Central memory CD8-positive, alpha-beta T cell (primary cell): ENCODE results near the gene XYLT1.
"Not testable (repeated sequence)": the region's sequence is repeated elsewhere in the genome, so short reads cannot be mapped to it uniquely, and the experiment has no call there.

Source experiments
- ATAC-seq: fragments of 150-1000 bp; cut with Tn5 transposase; replicated peaks from 2 replicates; pipeline ENCODE4 v1.10.0; 2022; ENCODE audit warnings: mild to moderate bottlenecking, moderate FRiP score, moderate number of reproducible peaks; ENCODE audit not compliant: poor library complexity, severe bottlenecking; ENCODE audit errors: extremely low read depth
- DNase-seq, 2 donors: peaks; one replicate each; pipeline ENCODE4 v3.0.0; 2021; ENCODE audit warnings: low spot score in 2 of 2
- H3K27ac Mint-ChIP-seq: one replicate; pipeline ENCODE4 v1.8.0; 2022; ENCODE audit warnings: low read depth, mild to moderate bottlenecking, moderate library complexity, mixed read lengths
- H3K27me3 Mint-ChIP-seq: one replicate; pipeline ENCODE4 v1.8.0; 2022; ENCODE audit warnings: mixed read lengths
- H3K36me3 Mint-ChIP-seq: one replicate; pipeline ENCODE4 v1.8.0; 2022; ENCODE audit warnings: mild to moderate bottlenecking, moderate library complexity, mixed read lengths; ENCODE audit not compliant: insufficient read depth
- H3K4me1 Mint-ChIP-seq: one replicate; pipeline ENCODE4 v1.8.0; 2022; ENCODE audit warnings: mixed read lengths
- H3K4me3 Mint-ChIP-seq: one replicate; pipeline ENCODE4 v1.8.0; 2022; ENCODE audit warnings: mild to moderate bottlenecking, moderate library complexity, mixed read lengths
- H3K9me3 Mint-ChIP-seq: one replicate; pipeline ENCODE4 v1.8.0; 2022; ENCODE audit warnings: mixed read lengths

Gene XYLT1, protein sequence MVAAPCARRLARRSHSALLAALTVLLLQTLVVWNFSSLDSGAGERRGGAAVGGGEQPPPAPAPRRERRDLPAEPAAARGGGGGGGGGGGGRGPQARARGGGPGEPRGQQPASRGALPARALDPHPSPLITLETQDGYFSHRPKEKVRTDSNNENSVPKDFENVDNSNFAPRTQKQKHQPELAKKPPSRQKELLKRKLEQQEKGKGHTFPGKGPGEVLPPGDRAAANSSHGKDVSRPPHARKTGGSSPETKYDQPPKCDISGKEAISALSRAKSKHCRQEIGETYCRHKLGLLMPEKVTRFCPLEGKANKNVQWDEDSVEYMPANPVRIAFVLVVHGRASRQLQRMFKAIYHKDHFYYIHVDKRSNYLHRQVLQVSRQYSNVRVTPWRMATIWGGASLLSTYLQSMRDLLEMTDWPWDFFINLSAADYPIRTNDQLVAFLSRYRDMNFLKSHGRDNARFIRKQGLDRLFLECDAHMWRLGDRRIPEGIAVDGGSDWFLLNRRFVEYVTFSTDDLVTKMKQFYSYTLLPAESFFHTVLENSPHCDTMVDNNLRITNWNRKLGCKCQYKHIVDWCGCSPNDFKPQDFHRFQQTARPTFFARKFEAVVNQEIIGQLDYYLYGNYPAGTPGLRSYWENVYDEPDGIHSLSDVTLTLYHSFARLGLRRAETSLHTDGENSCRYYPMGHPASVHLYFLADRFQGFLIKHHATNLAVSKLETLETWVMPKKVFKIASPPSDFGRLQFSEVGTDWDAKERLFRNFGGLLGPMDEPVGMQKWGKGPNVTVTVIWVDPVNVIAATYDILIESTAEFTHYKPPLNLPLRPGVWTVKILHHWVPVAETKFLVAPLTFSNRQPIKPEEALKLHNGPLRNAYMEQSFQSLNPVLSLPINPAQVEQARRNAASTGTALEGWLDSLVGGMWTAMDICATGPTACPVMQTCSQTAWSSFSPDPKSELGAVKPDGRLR

DNA sequence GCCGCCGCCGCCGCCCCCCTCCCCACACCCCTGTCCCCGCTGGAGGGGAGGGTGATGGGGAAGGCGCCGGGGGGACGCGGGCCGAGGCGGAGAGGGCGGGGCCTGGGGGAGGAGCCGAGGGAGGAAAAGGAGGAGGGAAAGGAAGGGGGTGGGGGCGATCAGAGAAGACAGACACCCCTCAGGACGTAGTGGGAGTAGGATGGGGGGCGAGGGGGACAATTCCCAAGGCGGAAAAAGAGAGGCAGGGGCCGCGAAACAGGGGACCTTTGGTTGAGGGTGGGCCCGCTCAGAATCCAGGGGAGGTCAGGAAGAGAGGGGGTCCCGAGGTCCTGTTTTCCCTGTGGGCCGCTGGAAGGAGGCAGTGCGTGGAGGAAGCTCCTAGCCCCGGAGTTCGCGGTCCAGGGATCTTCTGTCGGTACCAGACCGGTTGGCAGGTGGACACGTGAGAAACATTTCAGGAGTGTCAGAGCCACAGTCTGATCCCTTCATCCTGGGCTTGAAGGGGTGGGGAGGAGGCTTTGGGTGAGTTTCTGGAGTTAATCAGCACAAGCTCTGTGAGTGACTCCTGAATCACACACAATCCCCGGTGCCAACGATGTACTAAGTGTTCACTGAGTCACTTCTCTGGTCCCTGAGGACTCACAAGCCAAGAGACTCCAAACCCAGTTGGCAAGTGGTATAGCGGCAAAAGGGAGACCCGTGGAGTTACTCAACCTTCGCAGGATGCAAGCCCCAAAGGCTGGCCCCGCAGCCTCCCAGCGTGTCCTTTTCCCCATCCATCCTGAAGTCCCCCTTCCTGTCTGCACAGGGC is at the start of gene XYLT1:
Gene XYLT1, minus strand, starts transcription at position 53 of the 811 bp plus-strand sequence. CDS start 164 bp downstream, outside the sequence.
- no peak for DNase-seq
- Mint-ChIP-seq H3K36me3 (peaks cover 27% of the 10 kb centered on the region), H3K4me3 (peak within 1 kb of the TSS; percentile 83), H3K27ac (peak within 1 kb of the TSS; percentile 88), H3K4me1 (peaks cover 48% of the 10 kb centered on the region), H3K9me3 (no peaks in the 10 kb centered on the region), H3K27me3 (no peaks in the 10 kb centered on the region)
- peak; percentile 14 for ATAC-seq

DNA sequence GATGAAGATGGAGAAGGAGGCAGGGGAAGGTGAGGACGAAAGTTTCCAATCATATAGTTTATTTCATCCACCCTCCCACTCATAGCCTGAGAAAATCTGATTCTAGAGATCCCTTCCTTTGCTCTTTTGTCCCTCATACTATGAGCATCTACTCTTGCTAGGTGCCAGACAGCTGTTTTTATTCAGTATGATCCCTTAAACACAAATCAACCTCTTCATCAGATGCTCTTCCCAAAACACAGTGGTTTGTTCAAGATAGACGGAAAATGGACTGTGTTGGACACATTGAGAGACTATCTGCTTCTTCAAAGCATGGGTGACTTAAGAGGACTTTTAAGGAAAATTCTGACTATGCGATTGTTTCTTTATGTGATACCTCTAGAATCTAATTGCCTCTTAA is 49.4 kb upstream of the XYLT1 start:
- Mint-ChIP-seq H3K4me3 (no peak overlapping the region), H3K27me3 (peaks cover 44% of the 10 kb centered on the region), H3K36me3 (peaks cover 1% of the 10 kb centered on the region), H3K4me1 (no peaks in the 10 kb centered on the region), H3K9me3 (no peaks in the 10 kb centered on the region), H3K27ac (no peak overlapping the region)
- DNase-seq (no peak), ATAC-seq (no peak)

DNA sequence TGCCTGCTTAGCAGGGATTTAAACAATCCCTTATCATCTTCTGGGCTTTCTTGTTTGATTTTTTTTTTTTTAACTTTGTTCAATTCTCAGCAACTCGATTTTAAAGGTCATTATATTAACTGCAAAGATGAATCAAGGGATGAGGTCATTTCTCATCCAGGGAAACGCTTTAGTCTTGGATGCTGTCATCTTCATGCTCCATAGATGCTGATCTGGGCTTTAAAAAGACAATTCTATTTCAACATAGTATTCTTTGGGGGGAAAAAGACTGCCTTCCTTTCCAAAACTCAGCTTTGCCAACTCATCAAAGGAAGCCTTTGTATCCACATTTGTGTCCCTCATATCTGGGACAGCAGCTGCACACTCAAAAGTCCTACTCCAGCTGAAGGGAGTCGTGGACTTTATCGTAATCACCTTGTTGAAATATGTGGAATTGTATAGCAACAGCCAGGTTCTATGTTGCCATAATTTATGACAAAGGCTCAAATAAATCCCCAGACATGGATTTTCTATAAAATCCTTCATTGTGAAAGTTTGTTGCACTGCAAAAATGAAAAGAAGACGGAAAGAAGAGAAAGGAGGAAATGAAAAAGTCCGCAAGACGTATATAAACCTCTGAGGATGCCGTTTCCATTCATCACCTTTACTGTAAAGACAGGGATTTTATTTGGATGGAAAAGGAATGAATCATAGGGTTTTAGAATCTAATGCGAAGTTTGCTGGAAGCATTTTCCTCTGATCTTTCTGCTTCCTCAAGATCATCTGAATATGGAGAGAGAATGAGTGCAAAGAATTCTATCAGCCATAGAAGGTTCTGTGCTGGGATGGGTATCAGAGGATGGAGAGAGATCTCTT is 48.6 kb upstream of the XYLT1 start:
- Mint-ChIP-seq H3K27ac (no peak overlapping the region), H3K27me3 (peaks cover 48% of the 10 kb centered on the region), H3K36me3 (peaks cover 1% of the 10 kb centered on the region), H3K4me3 (no peak overlapping the region), H3K4me1 (no peaks in the 10 kb centered on the region), H3K9me3 (no peaks in the 10 kb centered on the region)
- no peak for DNase-seq
- no peak for ATAC-seq

DNA sequence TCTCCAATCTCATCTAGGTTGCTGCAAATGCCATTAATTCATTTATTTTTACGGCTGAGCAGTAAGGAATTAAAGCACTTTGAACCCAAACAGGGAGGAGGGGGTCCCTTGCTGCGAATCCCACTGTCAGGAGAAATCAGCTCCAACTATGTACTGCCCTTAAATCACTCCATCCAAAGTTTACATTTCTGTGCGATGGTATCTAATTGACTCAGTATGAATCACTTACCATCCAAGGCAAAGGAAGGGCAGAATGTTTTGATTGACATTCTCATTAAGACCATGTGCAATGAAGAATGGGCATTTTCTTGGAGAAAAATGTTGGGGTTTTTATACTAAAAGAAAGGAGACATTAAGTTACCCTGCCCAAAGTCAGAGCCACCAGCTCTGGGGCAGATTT is 47.7 kb upstream of the XYLT1 start:
- Mint-ChIP-seq H3K36me3 (peaks cover 1% of the 10 kb centered on the region), H3K27ac (no peak overlapping the region)
- no peak for ATAC-seq

DNA sequence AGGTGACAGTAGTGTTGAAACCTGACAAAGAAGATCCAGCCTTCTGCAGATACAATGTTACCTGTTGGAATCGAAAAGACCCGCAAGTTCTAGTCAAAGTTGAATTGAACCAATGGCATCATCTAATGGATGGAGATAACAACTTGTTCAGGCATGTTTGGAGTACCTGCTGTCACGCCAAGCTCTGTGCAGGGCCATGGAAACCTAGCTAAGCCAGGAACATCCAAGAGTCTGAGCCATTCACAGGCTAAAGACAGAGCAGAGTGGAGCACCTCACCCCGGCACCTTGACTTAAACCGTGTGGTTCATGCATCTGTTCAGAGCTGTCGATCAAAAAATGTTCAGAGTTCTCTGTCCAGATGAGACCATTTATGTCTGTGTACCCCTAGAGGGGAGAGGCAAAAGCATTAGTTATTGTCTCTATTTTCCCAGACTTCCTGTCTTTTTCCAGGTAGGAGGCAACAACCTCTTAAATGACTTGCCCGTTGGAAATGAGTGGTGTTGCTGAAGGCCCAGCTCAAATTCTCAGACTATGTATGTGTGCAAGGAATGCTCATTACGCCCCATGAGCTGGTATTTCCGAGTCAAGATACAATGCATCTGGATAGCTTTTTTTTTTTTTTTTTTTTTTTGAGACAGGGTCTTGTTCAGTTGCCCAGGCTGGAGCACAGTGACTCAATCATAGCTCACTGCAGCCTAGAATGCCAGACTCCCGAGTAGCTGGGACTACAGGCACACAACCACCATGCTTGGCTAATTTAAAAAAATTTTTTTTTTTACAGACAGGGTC is 44.9 kb upstream of the XYLT1 start:
- peaks cover 1% of the 10 kb centered on the region for H3K36me3 Mint-ChIP-seq
- peaks cover 70% of the 10 kb centered on the region for H3K27me3 Mint-ChIP-seq
- H3K9me3 Mint-ChIP-seq, result no peaks in the 10 kb centered on the region
- no peaks in the 10 kb centered on the region for H3K4me1 Mint-ChIP-seq
- DNase-seq (no peak), ATAC-seq (no peak)
- H3K4me3 Mint-ChIP-seq, result no peak overlapping the region
- H3K27ac Mint-ChIP-seq, result no peak overlapping the region

More for the DNA sequence above, 47.7 kb upstream of the XYLT1 start:
- Mint-ChIP-seq H3K4me1 (no peaks in the 10 kb centered on the region), H3K27me3 (peaks cover 55% of the 10 kb centered on the region), H3K9me3 (no peaks in the 10 kb centered on the region), H3K4me3 (no peak overlapping the region)
- DNase-seq, result no peak

DNA sequence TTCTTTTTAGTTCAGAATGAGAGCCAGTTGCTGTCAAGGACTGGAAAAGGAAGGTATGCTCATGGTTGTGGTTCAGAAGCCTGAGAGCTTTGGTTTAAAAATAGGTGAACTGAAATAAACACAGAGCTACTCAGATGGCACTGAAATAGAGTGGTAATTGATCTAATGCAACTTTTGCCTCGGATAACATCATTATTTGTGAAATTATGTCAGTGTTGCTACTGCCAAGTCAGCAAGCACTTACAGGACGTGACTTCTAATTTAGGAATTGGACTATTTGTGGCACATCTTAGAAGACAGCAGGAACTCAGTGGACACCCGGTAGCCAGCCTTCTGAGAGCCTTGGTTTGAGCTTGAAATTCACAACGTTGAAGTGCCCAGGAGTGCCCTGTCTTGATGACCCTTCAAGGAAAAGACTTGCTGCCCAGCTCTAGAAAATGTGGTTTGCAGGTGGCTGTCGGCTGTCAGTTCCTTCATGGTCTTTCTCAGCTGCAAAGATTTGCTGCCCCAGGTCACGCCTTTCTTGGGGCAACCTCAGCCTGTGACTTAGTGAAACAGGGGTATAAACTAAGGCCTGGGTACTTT is 42.0 kb upstream of the XYLT1 start:
- H3K27ac Mint-ChIP-seq, result no peak overlapping the region
- DNase-seq (no peak), ATAC-seq (no peak)
- no peak overlapping the region for H3K4me3 Mint-ChIP-seq
- H3K4me1 Mint-ChIP-seq, result no peaks in the 10 kb centered on the region
- no peaks in the 10 kb centered on the region for H3K36me3 Mint-ChIP-seq
- H3K9me3 Mint-ChIP-seq, result no peaks in the 10 kb centered on the region
- H3K27me3 Mint-ChIP-seq, result peaks cover 70% of the 10 kb centered on the region

DNA sequence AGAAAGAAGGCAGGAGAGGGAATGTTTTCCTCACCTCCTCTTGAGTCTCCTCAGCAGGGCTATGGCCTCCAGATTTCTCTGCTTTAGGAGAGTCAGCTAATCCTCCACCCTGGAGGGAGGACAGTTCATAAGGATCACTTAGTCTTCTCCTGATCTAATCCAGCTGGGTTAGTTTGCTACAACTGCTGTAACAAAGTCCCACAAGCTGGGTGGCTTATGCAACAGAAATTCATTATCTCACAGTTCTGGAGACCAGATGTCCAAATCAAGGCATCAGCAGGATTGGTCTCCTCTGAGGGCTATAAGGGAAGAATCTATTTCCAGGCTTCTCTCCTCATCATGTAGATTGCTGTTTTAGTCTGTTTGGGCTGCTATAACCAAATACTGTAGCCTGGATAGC is 40.6 kb upstream of the XYLT1 start:
- H3K9me3 Mint-ChIP-seq, result no peaks in the 10 kb centered on the region
- peaks cover 65% of the 10 kb centered on the region for H3K27me3 Mint-ChIP-seq
- DNase-seq (no peak), ATAC-seq (no peak)
- no peaks in the 10 kb centered on the region for H3K36me3 Mint-ChIP-seq
- no peak overlapping the region for H3K4me3 Mint-ChIP-seq
- no peak overlapping the region for H3K27ac Mint-ChIP-seq
- no peaks in the 10 kb centered on the region for H3K4me1 Mint-ChIP-seq

DNA sequence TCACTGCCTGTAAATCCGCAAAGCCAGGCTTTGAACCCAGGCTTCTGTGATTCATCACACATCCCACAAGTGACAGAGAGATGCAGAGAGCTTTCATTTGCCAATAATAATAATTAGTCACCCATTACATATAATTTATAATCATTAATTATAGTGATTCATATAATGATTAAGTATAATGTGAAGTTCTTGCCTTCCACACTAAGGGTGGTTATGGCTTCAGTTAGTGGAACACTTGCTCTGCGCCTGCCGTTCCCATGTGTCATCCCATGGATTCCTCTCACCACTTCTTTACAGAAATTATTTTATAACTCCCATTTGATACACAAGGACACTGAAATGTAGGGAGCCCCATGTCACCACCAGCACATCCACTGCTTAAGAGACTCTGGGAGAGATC is 39.8 kb upstream of the XYLT1 start:
- DNase-seq (no peak), ATAC-seq (no peak)
- no peak overlapping the region for H3K27ac Mint-ChIP-seq
- no peak overlapping the region for H3K4me3 Mint-ChIP-seq
- H3K27me3 Mint-ChIP-seq, result peaks cover 60% of the 10 kb centered on the region
- no peaks in the 10 kb centered on the region for H3K4me1 Mint-ChIP-seq
- no peaks in the 10 kb centered on the region for H3K36me3 Mint-ChIP-seq
- H3K9me3 Mint-ChIP-seq, result no peaks in the 10 kb centered on the region

DNA sequence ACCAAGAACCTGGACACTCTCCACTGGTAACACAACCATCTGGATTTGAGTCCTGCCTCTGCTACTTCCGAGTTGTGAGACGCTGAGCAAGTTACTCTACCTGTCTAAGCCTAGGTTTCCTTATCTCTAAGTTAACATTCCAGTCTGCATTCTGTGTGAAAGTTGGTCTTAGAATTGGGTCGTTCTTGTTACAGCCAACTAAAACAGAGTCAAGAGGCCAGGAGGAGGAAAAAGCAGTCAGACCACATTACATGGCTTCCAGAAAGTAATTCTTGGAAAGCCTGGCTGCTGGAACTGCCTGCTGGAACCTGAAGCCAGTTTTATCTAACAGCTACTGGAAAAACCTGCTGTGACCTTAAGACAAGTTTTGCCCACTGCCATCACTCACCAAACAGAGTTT is 38.4 kb upstream of the XYLT1 start:
- no peak overlapping the region for H3K27ac Mint-ChIP-seq
- ATAC-seq (no peak), DNase-seq (no peak)
- peaks cover 2% of the 10 kb centered on the region for H3K36me3 Mint-ChIP-seq
- no peaks in the 10 kb centered on the region for H3K4me1 Mint-ChIP-seq
- H3K27me3 Mint-ChIP-seq, result peaks cover 58% of the 10 kb centered on the region
- H3K9me3 Mint-ChIP-seq, result no peaks in the 10 kb centered on the region
- H3K4me3 Mint-ChIP-seq, result no peak overlapping the region

DNA sequence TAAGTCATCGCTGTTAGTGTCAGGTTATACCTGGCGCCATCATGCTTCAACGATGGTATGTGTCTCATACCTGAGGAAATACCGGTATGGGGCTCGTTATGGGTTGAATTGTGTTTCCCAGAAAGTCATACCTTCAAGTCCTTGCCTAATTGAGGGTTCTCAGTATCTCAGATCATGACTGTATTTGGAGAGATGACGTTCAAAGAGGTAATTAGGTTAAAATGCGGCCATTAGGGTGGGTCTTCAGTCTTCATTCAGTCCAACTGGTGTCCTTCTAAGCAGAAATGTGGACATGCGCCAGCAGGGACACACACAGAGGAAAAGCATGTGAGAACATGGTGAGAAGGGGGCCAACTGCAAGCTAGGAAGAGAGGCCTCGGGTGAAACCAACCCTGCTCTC is 37.5 kb upstream of the XYLT1 start:
- H3K4me3 Mint-ChIP-seq, result no peak overlapping the region
- no peak overlapping the region for H3K27ac Mint-ChIP-seq
- peaks cover 59% of the 10 kb centered on the region for H3K27me3 Mint-ChIP-seq
- H3K36me3 Mint-ChIP-seq, result peaks cover 2% of the 10 kb centered on the region
- no peaks in the 10 kb centered on the region for H3K4me1 Mint-ChIP-seq
- H3K9me3 Mint-ChIP-seq, result no peaks in the 10 kb centered on the region
- DNase-seq (no peak), ATAC-seq (no peak)

DNA sequence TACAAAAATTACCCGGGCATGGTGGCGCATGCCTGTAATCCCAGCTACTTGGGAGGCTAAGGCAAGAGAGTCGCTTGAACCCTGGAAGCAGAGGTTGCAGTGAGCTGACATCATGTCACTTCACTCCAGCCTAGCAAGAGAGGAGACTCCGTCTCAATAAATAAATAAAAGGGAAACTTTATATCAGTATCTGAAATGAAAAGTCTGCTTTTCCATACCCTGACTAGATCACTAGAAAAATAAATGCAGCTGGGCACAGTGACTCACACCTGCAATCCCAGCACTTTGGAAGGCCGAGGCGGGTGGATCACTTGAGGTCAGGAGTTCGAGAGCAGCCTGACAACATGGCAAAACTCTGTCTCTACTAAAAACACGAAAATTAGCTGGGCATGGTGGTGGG is 36.8 kb upstream of the XYLT1 start:
- not testable (repeated sequence) for H3K27ac Mint-ChIP-seq, H3K4me1 Mint-ChIP-seq, H3K36me3 Mint-ChIP-seq, H3K4me3 Mint-ChIP-seq, H3K9me3 Mint-ChIP-seq, ATAC-seq, DNase-seq
- H3K27me3 Mint-ChIP-seq, result peaks cover 59% of the 10 kb centered on the region
